NCI-H187 (cell line): ENCODE results near the gene ATG101.

Experiments
- DNase-seq, 2 experiments: peaks; one replicate each; lab custom pipeline; 2025; lab: John Stamatoyannopoulos, UW

Gene ATG101

DNA sequence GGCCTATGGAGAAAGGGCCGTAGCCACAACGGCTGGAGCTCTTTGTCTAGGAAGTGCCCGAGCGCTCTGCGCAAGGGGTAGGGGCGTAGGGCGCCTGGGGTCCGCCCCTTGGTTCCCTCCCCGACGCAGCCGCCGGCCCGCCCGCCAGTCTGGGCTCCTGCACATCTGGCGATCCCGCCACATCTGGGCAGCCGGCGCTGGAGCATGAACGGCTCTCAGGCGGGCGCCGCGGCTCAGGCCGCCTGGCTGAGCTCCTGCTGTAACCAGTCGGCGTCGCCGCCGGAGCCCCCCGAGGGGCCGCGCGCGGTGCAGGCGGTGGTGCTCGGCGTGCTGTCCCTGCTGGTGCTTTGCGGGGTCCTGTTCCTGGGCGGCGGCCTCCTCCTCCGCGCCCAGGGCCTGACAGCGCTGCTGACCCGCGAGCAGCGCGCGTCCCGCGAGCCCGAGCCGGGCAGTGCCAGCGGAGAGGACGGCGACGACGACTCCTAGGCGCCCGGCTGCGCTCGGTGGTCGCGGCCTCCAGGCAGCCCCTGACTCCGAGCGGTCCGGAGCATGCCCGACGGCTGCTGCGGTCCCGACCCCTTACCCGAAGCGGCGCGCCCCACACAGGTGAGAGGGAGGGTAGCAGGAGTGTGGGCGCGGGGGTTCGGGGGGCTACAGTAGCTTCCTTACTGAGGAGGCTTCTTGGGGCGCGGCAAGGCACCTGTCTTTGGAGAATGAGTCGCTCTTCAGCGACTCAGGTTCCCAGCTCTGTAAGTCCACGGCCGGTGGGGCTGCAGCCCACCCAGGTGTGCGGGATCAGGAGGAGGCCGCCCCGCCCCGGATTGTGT is 10.0 kb downstream of the ATG101 start, which contains the start of gene SMIM41:
SMIM41 (plus strand) TSS at position 129 of the 827 bp plus-strand sequence; CDS start at position 205, 76 bp downstream.
- DNase-seq = no peak

DNA sequence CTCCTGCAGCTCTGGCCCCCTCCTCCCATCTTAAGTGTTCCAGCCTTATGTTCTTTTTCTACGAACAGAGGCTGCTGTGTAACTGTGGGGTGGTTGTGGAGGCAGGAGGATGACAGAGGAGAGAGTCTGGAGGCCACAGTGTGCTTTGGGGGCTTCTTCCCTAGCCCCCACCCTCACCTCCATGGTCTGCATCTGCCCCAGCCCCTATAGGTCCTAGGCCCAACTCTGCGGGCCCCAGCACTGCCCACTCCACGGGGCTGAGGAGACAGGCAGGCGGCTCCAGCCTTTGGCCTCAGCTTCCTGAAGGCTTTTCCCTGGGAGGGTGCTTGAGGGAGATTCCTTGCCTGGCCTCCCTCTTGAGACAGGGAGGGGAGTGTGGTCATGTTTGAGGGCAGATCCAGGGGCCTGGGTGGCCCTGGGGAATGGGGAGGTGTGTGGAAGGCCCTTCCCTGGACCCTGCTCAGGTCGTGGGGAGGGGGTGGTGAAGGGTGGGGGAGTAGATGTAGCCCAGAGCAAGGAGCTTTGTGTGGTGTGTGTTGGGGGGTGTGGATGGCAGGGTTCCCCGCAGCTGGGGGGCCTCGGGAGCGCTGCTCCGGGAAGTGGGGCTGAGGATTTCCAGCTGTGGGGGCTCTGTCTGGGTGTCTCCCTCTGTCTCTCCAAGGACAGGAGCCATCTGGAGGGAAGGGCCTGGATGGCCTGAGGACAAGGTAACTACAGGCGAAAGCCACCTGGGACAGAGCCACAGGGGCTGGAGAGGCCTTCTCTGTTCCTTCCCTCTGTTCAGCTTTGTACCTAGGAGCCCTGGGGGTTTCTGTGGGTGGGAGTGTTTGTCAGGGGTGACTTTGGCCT is 10.8 kb downstream of the ATG101 start:
- no peak for DNase-seq

DNA sequence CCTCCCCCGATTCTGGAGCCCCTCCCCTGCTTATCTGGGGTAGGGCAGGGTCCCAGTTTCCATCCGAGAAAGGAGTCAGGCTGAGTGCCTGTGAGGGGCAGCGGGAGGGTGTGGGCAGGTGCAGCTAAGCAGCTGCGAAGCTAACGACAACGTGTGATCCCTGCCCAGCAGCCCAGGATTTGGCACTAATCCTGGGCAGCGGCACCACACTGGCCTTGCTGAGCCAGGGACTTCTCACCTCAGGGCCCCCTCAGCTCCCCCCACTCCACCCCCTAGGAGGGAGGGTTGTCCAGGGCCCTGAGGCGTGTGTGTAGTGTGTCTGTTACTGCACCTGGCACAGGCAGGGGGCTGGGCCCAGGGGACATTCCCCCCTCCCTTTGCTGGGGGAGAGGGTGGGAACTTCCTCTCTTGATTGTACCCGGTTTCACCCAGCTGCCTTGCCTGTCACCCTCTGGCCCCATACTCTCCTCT is 11.5 kb downstream of the ATG101 start:
- peak in 1 of 2 experiments; percentile 37 for DNase-seq

DNA sequence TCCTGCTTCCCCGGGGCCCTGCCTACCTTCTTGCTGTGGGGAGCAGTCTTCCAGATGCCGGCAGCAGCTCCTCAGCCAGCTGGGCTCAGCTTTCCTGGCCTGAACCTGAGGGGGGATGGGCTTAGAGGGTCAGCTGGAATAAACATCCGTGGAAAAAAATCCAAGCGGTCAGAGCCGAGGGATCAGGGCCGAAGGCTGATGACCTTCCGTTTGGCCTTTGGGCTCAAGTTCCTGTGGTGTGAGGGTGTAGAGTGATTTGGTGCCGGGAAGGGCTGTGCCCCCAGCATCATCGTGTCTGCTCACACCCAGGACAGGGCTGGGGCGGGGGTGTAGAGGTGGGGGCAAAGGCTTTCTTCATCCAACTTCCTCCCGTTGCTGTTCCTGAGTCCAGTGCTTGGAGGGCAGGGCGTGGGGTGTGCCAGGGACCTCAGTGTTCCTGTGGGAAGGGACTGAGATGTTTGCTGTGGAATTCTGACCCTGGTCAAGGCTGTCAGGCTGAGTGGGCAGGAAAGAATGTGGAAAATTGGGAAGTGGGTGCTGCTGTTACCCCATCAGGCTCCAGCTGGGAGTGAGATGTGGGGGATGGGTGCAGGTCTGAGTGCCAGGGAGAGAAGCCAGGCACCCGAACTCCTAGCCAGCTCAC is 12.4 kb downstream of the ATG101 start:
- no peak for DNase-seq

DNA sequence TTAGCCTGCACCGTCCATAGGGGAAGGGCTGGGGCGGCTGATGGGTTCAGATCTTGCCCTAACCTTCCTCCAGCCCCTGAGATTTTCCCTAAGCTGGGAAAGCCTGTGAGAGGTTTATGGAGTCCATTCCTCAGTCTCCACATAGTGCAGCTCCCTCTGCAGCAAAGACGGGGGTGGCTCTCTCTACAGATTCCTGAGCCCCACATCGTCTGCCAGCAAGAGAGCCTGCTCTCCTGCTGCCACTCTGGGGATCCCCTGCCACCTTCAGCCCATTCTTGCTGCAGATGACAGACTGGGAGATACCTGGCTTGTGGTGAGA is 12.8 kb downstream of the ATG101 start:
- no peak for DNase-seq

DNA sequence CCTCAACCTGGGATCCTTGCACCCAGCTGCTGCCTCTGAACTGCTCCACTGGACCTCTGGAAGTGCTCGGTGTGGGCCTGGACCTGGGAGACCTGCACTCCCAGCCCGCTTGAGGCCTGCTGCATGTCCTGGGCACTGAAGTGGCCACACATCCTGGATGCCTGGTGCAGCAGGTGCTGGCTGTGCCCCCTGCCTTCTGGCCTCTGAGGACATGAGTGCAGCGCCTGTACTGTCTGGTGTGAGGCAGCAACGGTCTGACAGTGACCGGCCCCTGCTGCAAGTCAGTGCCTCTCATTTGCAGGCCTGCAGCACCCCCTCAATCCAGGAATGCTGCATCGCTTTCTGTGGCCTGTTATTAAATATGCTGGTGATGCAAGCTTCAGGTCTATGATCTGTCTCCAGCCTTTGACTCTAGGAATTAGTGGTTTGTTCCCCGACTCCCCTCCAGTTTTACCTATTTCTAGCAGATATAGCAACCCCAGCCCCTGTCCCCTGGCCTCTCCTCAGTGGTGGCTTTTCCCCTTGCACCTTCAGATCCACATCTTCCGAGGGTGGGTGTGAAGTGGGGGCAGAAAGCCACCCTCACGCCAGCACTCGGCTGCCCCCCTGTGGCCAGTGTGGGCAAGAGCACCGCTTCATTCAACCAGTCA is 13.3 kb downstream of the ATG101 start:
- DNase-seq = peak in 1 of 2 experiments; percentile 25

DNA sequence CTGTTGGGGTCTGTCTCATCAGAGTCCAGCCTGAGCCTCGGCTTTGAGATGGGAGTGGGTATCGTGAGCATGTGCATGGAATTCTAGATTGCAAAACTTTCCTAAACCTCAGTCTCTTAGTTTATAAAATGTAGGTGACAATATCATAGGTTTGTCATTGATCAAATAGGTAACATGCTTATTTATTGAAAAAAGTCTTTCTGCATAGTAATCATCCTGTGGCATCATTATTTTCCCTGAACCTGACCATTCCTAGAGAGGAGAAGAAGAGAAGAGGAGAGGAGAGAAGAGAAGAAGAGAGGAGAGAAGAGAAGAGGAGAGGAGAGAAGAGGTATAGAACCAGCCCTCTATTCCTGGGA is 13.8 kb downstream of the ATG101 start:
- DNase-seq = no peak

DNA sequence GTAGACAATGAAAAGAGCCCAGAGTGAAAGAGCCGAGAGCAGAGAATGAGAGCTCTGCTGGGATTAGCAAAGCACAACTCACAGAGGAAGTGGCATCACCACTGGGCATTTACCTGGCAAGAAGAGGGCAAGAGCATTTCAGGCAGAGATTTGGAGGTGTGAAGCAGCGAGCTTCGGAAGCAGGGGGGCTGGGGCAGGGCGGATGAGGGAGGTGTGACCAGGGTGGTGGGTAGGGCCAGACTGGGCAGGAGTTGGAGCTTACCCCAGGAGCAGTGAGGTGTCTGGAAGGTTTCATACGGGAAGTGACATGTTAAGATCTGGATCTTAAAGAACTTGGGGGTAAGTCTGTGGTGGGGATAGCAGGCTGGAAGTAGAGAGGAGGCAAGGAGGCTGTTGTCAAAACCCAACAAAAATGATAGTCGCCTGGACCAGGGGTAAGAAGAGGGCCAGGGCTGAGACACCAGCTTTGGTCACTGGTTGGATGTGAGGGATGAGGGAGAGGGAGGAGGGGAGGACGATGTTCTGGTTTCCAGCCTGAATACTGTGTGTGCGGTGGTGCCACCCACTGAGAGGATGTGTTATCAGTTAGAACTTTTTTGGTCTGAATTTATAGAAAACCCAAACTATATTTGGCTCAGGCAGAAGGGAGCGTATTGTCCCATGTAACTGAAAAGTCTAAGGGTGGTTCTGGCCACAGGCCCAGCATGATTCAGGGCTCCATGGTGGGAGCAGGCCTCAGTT is 14.9 kb downstream of the ATG101 start:
- no peak for DNase-seq

DNA sequence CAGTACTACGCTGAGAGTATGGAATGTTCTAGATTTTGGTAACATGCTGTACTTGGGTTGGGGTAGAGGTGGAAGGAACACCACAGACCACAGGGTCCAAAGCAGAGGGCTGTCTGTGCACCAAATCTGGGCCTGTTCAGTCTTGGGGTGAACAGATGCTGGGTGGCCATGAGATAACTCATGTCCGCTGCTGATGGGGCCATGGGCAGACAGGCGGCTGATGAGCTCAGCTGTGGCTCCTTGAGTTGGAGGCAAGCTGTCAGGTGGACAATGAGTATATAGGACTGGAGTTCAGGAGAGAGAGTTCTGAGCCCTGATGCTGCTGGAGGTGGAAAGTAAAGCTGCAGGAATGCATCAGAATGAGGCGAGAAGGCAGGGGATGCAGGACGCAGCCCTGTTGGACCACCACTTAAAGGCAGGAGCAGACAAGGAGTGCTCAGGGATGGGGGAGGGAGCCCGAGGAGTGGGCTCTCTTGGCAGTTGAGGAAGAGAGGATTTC is 16.0 kb downstream of the ATG101 start:
- DNase-seq = no peak

DNA sequence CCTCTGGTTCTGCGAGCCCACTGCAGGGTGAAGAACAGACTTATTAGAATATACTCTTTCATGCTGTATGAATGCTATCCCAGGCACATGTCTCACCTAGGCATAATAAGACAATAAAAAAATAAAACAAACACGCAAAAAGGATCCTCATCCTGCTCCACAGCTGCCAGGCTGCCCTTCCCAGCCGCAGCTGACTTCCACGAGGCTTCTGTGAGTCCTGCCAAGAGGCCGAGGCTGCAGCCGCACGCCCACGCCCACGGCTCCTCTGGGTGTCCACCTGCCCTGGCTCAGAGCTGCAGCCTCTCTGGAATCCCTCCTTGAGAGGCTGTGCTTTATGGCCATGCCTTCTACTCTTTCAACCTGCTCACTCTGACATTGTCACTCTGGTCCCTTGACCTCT is 16.6 kb downstream of the ATG101 start:
- no peak for DNase-seq

DNA sequence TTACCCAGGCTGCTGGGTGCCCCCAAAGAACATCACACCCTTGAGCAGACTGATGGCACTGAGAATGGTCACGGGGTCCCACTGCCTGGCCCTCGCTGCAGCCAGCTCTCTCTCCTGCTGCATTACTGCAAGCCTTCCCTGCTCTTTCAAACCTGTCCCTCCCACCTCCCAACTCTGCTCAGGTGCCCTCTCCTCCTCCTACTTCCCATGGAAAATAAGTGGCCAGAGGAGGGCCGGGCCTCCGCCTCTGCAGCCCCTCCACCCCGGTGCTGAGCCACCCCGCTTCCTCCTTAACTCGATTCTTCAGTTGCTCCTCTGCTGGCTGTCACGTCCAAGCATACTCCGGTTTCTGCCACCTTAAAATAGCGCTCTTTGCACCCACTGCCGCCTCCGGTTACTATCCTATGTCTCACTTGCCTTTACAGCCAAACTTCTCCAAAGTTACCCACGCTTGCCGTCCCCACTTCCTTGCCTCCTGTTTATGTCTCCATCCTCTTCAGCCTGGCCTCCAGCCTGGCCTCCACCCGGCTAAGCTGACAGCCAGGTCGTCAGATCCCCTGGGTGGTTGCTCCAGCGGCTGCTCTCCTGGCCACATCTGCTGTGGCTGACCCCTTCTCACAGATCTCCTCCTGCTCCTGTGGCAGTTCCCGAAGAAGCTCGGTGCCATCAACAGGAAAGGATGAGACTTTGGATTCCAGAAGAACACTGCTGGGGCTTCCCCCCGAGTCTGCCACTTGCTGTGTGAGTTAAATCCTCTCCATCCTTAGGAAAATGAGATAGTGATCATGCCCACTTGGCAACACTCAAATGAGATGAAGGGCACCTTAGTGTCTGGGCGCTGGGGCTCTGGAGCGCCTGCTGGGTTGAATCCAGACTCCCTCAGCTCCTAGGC is 17.4 kb downstream of the ATG101 start:
- no peak for DNase-seq

DNA sequence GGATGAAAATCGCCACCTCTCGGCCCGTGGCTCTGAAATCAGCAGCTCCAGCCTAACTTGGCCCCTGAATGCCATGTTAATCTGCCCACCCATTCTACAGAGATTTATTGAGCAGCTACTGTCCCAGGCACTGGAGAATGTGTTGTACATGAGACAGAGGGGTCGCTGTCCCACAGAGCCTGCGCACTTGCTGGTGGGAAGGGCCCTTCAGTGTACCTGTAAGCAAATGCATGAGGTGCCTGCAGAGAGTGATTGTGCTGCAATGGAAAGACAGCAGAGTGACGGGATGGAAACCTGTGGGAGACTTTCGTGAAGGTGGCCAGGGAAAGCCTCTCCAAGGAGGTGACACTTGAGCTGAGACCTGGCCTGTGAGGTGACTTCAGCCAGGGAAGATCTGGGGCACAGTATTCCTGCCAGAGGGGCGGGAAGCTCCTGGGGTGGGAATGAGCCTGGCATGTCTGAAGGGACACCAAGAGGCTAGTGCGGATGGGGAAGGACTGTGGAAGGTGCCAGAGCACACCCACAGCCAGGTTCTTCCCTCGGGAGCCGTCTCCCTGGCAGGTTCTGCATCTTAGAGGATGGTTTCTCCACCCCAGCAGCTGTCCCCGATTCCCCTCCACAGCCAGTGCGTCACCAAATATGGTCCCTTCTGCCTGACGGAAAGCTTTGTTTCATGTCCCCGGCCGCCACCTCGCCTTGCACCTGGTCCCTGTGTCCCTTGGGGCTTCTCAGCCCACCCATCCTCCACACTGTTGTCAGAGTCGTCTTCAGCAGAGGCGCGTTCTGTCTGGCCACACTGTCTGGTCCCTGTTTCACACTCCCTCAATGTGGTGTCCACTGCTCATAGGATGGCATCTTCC is 18.4 kb downstream of the ATG101 start:
- DNase-seq = peak; percentile 30 to 45

DNA sequence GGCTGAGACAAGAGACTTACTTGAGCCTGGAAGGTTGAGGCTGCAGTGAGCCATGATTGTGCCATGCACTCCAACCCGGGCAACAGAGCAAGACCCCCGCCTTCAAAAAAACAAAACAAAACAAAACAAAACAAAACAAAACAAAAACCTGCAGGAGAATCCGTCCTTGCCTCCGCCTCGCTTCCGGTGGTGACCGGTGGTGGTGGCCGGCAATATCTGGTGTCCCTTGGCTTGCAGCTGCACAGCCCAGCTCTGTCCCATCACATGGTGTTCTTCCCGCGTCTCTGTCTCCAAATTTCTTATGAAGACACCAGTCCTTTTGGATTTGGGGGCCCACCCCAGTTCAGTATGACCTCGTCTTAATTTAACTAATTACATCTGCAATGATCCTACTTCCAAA is 19.7 kb downstream of the ATG101 start:
- no peak for DNase-seq

DNA sequence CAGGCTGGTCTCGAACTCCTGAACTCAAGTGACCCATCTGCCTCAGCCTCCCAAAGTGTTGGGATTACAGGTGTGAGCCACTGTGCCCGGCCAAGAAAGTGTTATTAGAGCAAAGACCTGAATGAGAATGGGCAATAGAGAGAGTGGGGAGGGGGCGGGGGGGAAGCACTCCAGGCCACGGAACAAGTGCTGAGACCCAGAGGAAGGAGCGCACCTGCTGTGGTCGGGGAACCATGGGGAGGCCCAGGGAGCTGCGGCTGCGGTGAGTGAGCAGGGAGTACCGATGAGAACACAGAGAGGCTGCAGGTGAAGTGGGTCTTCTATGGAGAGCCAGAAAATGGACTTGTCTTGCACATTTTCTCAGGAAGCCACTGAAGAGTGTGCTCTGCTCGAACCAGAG is 20.5 kb downstream of the ATG101 start:
- DNase-seq = peak; percentile 74 to 82

DNA sequence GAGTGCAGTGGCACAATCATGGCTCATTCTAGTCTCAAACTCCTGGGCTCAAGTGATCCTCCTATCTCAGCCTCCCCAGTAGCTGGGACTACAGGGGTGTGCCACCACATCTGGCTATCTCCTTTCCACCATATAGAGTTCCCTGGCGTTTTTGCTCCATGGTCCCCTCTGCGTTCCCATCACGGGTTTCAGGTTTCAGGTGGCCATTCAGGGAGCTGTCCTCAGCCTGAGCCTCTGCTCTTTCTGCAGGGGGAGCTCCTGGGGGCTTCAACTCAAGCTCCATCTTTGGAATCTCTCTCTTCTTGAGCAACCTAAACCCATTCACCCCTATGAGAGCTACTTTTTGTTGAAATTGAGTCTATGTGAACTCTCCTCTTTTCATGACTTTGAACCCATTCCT is 21.3 kb downstream of the ATG101 start:
- no peak for DNase-seq

DNA sequence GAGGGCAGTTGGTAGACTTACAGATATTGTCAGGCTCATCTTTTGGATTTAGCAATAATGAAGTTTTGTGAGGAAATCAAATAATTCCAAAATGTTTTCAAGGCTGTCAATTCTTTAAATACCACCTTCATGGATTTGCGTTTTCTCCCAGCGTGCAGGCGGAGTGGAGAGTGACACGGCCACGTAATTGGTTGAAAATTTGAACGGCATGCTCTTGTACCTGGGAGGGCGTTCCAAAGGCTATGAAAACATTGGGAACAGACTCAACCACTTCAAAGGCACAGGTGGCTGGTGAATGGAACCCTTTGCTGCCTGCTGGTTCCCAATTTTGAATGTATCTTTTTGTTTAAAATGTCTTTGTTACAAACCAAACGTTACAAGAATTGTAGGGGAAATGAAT is 22.1 kb downstream of the ATG101 start:
- peak in 1 of 2 experiments; percentile 65 for DNase-seq

DNA sequence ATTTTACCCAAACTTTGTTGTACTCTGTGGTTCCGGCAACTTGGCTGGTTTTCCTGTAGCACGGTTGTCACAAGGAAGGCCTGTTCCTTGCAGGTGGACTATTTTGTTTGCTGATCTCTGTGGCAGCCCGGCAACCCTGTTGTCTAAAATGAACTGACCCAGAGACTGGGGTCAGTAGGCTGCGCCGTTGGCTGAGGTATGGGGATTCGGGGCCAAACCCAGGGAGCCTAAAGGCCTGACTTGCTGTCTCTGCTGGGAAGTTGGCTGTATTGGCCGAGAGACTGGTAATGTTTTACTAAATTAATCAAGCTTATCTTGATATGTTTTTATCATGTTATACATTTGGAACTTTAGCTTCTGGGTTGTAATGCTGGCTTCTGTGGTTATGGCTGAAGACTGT is 23.6 kb downstream of the ATG101 start:
- DNase-seq = no peak

DNA sequence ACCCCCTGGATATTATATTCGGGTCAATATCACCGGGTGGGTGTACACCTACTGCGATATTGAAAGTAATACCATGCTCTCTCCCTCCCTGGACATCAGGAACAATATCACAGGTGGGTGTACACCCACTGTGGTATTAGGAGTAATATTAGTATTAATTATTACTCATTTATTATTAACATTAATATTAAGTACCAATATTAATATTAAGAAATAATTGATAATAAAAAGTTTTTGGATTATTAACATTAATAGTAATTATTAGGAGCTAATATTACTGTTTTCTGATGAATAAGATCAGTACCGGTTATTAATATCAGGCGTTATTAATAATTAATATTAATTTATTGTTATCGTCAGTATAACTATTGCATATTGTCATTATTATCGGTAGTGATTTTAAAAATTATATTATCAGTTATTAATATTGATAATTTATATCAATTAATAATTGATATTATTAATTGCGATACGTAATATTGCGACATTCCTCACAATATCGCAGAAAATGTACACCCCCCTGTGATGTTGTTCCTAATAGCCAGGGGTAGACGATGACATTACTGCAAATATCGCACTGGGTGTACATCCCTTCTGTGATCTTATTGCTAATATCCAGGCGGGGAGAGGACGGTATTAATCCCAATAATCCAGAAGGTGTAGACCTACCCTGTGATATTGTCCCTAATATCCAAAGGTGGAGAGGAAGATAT is 26.7 kb downstream of the ATG101 start:
- no peak for DNase-seq
